Stimulated activated CD8-positive, alpha-beta memory T cell treated with anti-CD3 and anti-CD28 coated beads, Interleukin-12 subunit alpha, Interleukin-12 subunit beta, amount 100 ng/mL, for 1 hour (primary cell): ENCODE results near the gene GRK2.
A peak's percentile ranks its signal among the peaks of the same experiment; 100 is the strongest.
"Not testable (repeated sequence)": the region's sequence is repeated elsewhere in the genome, so short reads cannot be mapped to it uniquely, and the experiment has no call there.

Experiments used
- DNase-seq: peaks from one replicate; pipeline ENCODE4 v3.0.0-alpha.2; 2020; ENCODE audit warnings: low read depth

Gene GRK2

GRCh38 chr11:67312187-67313021 is 46.1 kb downstream of the GRK2 start:
- DNase-seq = peak; percentile 51

GRCh38 chr11:67313125-67313890 is 47.0 kb downstream of the GRK2 start:
- DNase-seq = no peak

- no peak for DNase-seq
Measured at GRCh38 chr11:67314218-67314617, 47.9 kb downstream of the GRK2 start.

- no peak for DNase-seq
Measured at GRCh38 chr11:67315325-67315909, 49.1 kb downstream of the GRK2 start.

- no peak for DNase-seq
Measured at GRCh38 chr11:67316882-67317204, 50.6 kb downstream of the GRK2 start.

GRCh38 chr11:67317205-67317887 is 51.1 kb downstream of the GRK2 start:
- peak; percentile 99 for DNase-seq

- DNase-seq = no peak
Measured at GRCh38 chr11:67317888-67318555, 51.7 kb downstream of the GRK2 start.

GRCh38 chr11:67318876-67319275 is 52.6 kb downstream of the GRK2 start:
- DNase-seq = not testable (repeated sequence)

GRCh38 chr11:67320011-67320410 is 53.7 kb downstream of the GRK2 start:
- DNase-seq = no peak

GRCh38 chr11:67320691-67321090 is 54.4 kb downstream of the GRK2 start:
- no peak for DNase-seq

- no peak for DNase-seq
Measured at GRCh38 chr11:67321313-67321871, 55.1 kb downstream of the GRK2 start.

- no peak for DNase-seq
Measured at GRCh38 chr11:67322049-67322448, 55.8 kb downstream of the GRK2 start.

GRCh38 chr11:67323526-67323925 is 57.3 kb downstream of the GRK2 start:
- no peak for DNase-seq

GRCh38 chr11:67332081-67332691 is 65.9 kb downstream of the GRK2 start:
- no peak for DNase-seq
